GM19438 (cell line): Measurements from ENCODE around the gene SOS2.
"Not testable (repeated sequence)": the region's sequence is repeated elsewhere in the genome, so short reads cannot be mapped to it uniquely, and the experiment has no call there.

Experiments used
- ATAC-seq: cut with Tn5 transposase; IDR thresholded peaks from one replicate; pipeline ENCODE4 v1.9.1; 2021; ENCODE audit warnings: low read depth; ENCODE audit not compliant: unreplicated experiment

SOS2 gene

GRCh38 chr14:50087341-50088116 lies 143.8 kb downstream of the SOS2 start:
- ATAC-seq: no peak

- no peak for ATAC-seq
Observed at GRCh38 chr14:50086321-50086711, 145.1 kb downstream of the SOS2 start.

GRCh38 chr14:50085570-50086320 lies 145.6 kb downstream of the SOS2 start:
- ATAC-seq: peak; percentile 45

DNA sequence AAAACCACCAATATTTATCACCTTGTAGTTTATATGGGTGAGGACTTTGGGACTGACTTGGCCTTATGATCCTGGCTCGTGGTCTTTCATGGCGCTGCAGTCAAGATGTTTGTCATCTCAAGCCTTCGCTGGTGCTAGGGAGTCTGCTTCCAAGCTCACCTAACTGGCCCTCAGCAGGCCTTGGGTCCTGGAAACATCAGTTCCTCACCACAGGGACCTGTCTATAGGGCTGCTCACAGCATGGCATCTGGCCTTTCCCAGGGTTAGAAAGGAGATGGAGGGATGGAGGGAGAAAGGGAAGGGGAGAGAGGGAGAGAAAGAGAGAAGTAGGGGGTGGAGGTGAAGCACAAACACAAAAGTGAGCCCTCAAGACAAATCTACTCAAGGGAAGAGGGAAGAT lies 146.7 kb downstream of the SOS2 start:
- ATAC-seq: no peak

- peak; percentile 30 for ATAC-seq
Observed at GRCh38 chr14:50083467-50084337, 147.7 kb downstream of the SOS2 start.

- ATAC-seq: peak; percentile 78
Observed at GRCh38 chr14:50082784-50083466, 148.5 kb downstream of the SOS2 start.

GRCh38 chr14:50082308-50082742 lies 149.1 kb downstream of the SOS2 start:
- ATAC-seq: no peak

DNA sequence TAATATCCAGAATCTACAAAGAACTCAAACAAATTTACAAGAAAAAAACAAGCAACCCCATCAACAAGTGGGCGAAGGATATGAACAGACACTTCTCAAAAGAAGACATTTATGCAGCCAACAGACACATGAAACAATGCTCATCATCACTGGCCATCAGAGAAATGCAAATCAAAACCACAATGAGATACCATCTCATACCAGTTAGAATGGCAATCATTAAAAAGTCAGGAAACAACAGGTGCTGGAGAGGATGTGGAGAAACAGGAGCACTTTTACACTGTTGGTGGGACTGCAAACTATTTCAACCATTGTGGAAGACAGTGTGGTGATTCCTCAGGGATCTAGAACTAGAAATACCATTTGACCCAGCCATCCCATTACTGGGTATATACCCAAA lies 152.3 kb downstream of the SOS2 start:
- not testable (repeated sequence) for ATAC-seq

DNA sequence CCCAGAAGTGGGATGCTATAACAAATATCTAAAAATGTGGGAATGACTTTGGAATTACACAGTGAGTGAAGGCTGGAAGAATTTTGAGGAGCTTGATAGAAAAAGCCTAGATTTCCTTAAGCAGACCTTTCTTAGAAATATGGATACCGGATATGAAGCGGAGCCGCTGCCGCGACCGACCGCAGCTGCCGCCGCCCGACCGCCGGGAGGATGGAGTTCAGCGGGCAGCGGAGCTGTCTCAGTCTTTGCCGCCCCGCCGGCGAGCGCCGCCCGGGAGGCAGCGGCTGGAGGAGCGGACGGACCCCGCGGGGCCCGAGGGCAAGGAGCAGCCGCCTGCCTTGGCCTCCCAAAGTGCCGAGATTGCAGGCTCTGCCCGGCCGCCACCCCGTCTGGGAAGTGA lies 157.7 kb downstream of the SOS2 start:
- not testable (repeated sequence) for ATAC-seq

DNA sequence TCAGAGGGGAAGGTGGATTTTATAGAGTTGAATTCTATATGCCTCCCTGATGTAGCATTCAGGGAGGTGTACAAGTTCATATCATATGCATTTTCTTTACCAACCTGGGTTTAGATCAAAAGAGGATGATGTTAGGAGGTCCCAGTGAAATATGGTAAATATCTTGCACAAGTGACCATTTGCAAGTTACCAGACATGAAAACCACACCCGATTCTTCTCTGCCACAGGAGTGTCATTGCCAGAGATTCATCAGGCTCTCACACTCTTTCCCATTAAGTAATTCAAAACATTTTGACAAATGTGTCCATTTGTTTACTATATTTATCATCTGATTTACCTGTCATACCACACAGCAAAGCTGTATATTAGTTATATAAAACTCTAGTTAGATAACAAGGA lies 159.0 kb downstream of the SOS2 start:
- ATAC-seq: no peak

DNA sequence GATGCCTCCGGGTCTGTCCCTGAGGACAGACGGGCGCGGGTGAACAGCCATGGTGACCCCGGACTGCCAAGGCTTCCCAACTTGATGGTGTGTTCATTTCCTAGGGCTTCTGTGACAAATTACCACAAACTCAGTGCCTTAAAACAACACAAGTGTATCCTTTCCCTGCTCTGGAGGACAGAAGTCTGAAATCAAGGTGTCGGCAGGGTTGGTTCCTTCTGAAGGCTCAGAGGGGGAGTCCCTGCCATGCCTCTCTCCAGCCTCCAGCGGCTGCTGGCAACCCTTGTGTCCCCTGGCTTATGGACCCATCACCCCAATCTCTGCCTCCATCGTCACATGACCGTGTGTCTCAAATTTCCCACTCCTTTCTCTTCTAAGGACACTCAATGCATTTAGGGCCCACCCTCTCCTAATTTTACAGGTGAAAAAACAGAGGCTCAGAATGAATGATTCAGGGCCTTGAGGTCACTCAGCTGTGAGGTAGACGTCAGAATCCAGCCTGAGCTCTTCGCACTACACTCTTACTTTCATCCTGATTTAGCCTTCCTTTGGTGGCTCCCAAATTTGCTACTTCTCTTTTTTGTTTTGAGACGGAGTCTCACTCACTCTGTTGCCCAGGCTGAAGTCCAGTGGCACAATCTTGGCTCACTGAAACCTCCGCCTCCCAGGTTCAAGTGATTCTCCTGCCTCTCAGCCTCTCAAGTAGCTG lies 160.4 kb downstream of the SOS2 start:
- no peak for ATAC-seq

DNA sequence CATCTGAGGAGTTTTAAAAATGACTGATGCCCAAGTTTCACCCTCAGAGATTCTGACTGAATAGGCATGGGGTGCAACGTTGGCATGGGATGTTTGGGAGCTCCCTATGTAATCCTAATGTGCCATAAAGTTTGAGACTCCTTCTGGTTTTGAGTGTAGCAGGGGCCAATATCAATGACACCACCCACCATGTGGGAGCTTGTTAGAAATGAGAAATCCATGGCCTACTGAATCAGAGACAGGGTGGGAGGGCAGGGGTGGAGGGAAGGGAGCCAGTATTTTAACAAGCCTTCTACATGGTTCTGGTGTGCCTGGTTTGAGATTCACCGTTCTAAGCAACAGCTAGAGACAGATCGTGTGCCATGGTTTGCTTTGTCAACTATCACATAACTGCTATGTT lies 161.1 kb downstream of the SOS2 start:
- no peak for ATAC-seq

DNA sequence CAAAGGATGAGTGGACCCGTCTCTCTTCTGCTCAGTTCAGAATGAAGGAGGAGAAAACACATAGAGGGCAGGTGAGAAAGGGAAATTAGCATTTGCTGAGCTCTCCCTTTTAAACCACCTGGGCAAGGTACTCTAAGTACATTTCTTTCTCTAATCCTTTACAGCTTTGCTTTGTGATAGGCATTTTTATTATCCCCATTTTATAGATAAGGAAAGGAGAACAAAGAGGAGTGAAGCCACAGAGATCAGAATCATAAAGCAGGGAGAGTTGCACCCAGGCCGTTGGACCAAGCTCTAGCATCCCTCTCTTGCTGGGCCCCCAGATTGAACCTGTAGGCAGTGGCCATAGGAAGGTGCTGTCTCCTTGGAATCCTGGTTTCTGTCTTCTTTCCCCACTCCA lies 162.1 kb downstream of the SOS2 start:
- ATAC-seq: no peak

- ATAC-seq: no peak
Observed at GRCh38 chr14:50068496-50068895, 162.9 kb downstream of the SOS2 start.

DNA sequence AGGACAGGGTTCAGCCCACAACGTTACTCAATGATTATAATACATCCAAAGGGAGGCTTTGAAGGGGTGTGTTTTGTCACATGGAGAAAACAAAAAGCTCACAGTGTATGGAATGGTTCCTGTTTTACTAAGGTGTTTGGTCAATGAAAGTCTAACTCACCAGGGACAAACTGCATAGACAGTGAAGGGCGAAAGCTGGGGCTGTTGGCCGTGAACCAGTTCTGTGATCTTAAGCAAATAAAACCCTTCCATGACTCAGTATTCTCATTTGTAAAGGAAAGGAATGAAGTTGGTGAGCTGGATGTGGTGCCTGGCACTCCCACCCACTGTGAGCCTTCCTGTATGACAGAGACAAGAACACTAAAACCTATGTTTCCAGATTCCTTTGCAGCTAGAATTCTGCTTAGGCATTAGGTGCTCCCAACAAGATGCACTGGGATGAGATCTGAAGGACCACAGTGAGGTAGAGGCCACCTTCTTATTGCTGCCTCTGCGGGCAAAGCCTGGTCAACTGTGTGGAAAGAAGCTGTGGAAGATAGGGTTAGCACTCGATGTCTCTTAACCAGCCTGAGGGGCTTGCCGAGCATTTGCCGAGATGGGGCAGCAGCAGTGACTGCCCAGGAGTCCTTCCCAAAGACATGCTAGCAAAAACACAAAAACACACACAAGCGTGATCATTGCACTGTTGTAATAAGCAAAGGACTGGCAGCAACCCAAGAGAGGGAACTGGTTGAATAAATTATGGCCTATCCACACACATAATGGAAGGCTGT lies 163.5 kb downstream of the SOS2 start:
- no peak for ATAC-seq
